CD4-positive, alpha-beta T cell (primary cell): ENCODE data around the gene IGIP. TPM values are rescaled to one million over a fixed set of nuclear protein-coding genes. Genes with fewer than 3 reads are reported as not detected.

Source experiments
- ATAC-seq: fragments of 200-7000 bp; cut with Tn5 transposase; one replicate; pipeline ENCODE4 v1.10.0; 2022; ENCODE audit warnings: mild to moderate bottlenecking; ENCODE audit not compliant: poor library complexity
- CTCF ChIA-PET: fragments of 350-600 bp; sonication (Branson Sonifier 250); formaldehyde crosslinking; loops from one replicate; lab custom pipeline; 2021; ENCODE audit warnings: antibody characterized with exemption, inconsistent platforms; lab: Charles Lee
- POLR2A ChIA-PET: fragments of 350-600 bp; sonication (Branson Sonifier 250); formaldehyde crosslinking; loops from one replicate; lab custom pipeline; 2021; ENCODE audit warnings: antibody characterized with exemption, inconsistent platforms; lab: Charles Lee
- DNase-seq, 14 experiments: peaks; one replicate each; pipeline ENCODE4 v3.0.0-alpha.2; 2013 to 2020; ENCODE audit warnings: mixed read lengths in 2 of 14
- H3K27ac ChIP-seq, 2 donors: one replicate each; pipeline versions ENCODE4 v1.5.1 to v1.7.0; 2013; ENCODE audit warnings: low read length in 2 of 2, low read depth in 1 of 2, mild to moderate bottlenecking in 1 of 2
- H3K27me3 ChIP-seq, 2 experiments: 1 replicate in 1 of 2; 2 replicates in 1 of 2; pipeline versions ENCODE4 v1.6.1 to v1.7.0; 2013; ENCODE audit warnings: low read length in 2 of 2, control low read depth in 1 of 2, mild to moderate bottlenecking in 1 of 2, moderate library complexity in 1 of 2; ENCODE audit not compliant: insufficient read depth in 2 of 2, control insufficient read depth in 1 of 2
- H3K36me3 ChIP-seq: one replicate; pipeline ENCODE4 v1.6.1; 2013; ENCODE audit warnings: low read length, control low read depth; ENCODE audit not compliant: insufficient read depth
- H3K4me1 ChIP-seq: one replicate; pipeline ENCODE4 v1.6.1; 2013; ENCODE audit warnings: low read length, control low read depth; ENCODE audit not compliant: insufficient read depth
- H3K4me3 ChIP-seq: one replicate; pipeline ENCODE4 v1.5.1; 2013; ENCODE audit warnings: mild to moderate bottlenecking, low read length, moderate library complexity
- H3K9me3 ChIP-seq, 2 experiments: 1 replicate in 1 of 2; 2 replicates in 1 of 2; pipeline versions ENCODE4 v1.6.1 to v1.7.0; 2013; ENCODE audit warnings: low read length in 2 of 2, mild to moderate bottlenecking in 2 of 2, control low read depth in 1 of 2, moderate library complexity in 1 of 2; ENCODE audit not compliant: control insufficient read depth in 1 of 2, insufficient read depth in 1 of 2
- H3K27ac Mint-ChIP-seq: one replicate; pipeline ENCODE4 v1.8.0; 2020; ENCODE audit warnings: mixed read lengths
- H3K27me3 Mint-ChIP-seq: one replicate; pipeline ENCODE4 v1.8.0; 2021; ENCODE audit warnings: mixed read lengths
- H3K36me3 Mint-ChIP-seq: one replicate; pipeline ENCODE4 v1.8.0; 2021; ENCODE audit warnings: low read depth, mixed read lengths
- H3K4me1 Mint-ChIP-seq: one replicate; pipeline ENCODE4 v1.8.0; 2021; ENCODE audit warnings: low read depth, mixed read lengths
- H3K4me3 Mint-ChIP-seq: one replicate; pipeline ENCODE4 v1.8.0; 2020; ENCODE audit warnings: mild to moderate bottlenecking, mixed read lengths
- H3K9me3 Mint-ChIP-seq: one replicate; pipeline ENCODE4 v1.8.0; 2020; ENCODE audit warnings: mixed read lengths
- CTCF ChIP-seq: fragments of 200-600 bp; IDR thresholded peaks from one replicate; pipeline ENCODE4 v1.8.0; 2022; ENCODE audit warnings: antibody characterized with exemption, mild to moderate bottlenecking
- intact Hi-C, 2 experiments: fragments of 100-400 bp; cut with DNase I in 1 of 2; cut with micrococcal nuclease in 1 of 2; formaldehyde crosslinking; loops; one replicate each; pipeline versions ENCODE4 v1.15.1 to v1.9.0; 2023 to 2025; cut with DNase I, micrococcal nuclease
- total RNA-seq, 174 experiments: library from RNA in 2 of 174; stranded (reverse) in 2 of 174; gene quantifications; one replicate each; pipeline ENCODE4 v1.2.3 and lab custom pipeline; 2021 to 2026

The IGIP gene
- total RNA-seq, 2 experiments from 2014 or later, result 1.5 TPM

GRCh38 chr5:140107312-140108092, 18.2 kb upstream of the IGIP start:
- ChIA-PET CTCF (interaction anchor here (1.2 to 7.0 kb wide), 6 partner anchors 10 to 294 kb away, joined by 3 to 52 read pairs (median 10); partner anchors contain the start of gene ANKHD1), POLR2A (interaction anchor here (0.6 to 5.0 kb wide), 22 partner anchors 10 to 1770 kb away, joined by 3 to 63 read pairs (median 4); partner anchors contain the start of genes ANKHD1, CYSTM1, ETF1 and FAM53C)
- Histone ChIP-seq H3K27ac (peak overlapping the region; percentile 92 to 96), H3K36me3 (no peaks in the 10 kb centered on the region), H3K27me3 (peaks cover 10 to 11% of the 10 kb centered on the region in 2 experiments), H3K4me1 (peaks cover 34% of the 10 kb centered on the region), H3K9me3 (no peaks in the 10 kb centered on the region), H3K4me3 (peak overlapping the region; percentile 76)
- ATAC-seq (peak; percentile 80), DNase-seq (peak; percentile 89 to 98 (median 93))
- TF ChIP-seq CTCF, result peak; percentile 23
- Mint-ChIP-seq H3K4me3 (peak overlapping the region; percentile 96), H3K4me1 (peaks cover 59% of the 10 kb centered on the region), H3K36me3 (peaks cover 15% of the 10 kb centered on the region), H3K27ac (peak overlapping the region; percentile 100), H3K9me3 (no peaks in the 10 kb centered on the region), H3K27me3 (peaks cover 11% of the 10 kb centered on the region)
- intact Hi-C loops, result loop anchor here (2.0 to 10.0 kb wide), 9 partner anchors 35 to 527 kb away; partner anchors contain the start of genes ANKHD1 (in 1 of the 2), CD14 (in 1 of the 2), CYSTM1 (in 1 of the 2) and PFDN1 (in 1 of the 2)

- Mint-ChIP-seq H3K36me3 (peaks cover 15% of the 10 kb centered on the region), H3K27me3 (peaks cover 7% of the 10 kb centered on the region), H3K4me3 (peak overlapping the region; percentile 96), H3K4me1 (peaks cover 68% of the 10 kb centered on the region), H3K9me3 (no peaks in the 10 kb centered on the region), H3K27ac (peak overlapping the region; percentile 100)
- no peaks in the 10 kb centered on the region for H3K9me3 ChIP-seq
- no peak for TF ChIP-seq CTCF
- intact Hi-C loops, result loop anchor here (2.0 to 10.0 kb wide), 8 partner anchors 34 to 526 kb away; partner anchors contain the start of genes ANKHD1 (in 1 of the 2), CD14 (in 1 of the 2), CYSTM1 (in 1 of the 2) and PFDN1 (in 1 of the 2)
- H3K4me3 ChIP-seq, result peak overlapping the region; percentile 76
- peak overlapping the region; percentile 71 to 92 for H3K27ac ChIP-seq
- no peaks in the 10 kb centered on the region for H3K36me3 ChIP-seq
- DNase-seq, result peak in 10 of 14 experiments; percentile 5 to 56 (median 17)
- CTCF ChIA-PET, result interaction anchor here (0.9 to 7.0 kb wide), 6 partner anchors 9 to 293 kb away, joined by 3 to 52 read pairs (median 10); partner anchors contain the start of gene ANKHD1
- H3K4me1 ChIP-seq, result peaks cover 43% of the 10 kb centered on the region
- peaks cover 10 to 11% of the 10 kb centered on the region in 2 experiments for H3K27me3 ChIP-seq
- peak; percentile 5 for ATAC-seq
- POLR2A ChIA-PET, result interaction anchor here (0.8 to 5.0 kb wide), 20 partner anchors 8 to 1771 kb away, joined by 3 to 63 read pairs (median 4); partner anchors contain the start of genes ANKHD1, CYSTM1, ETF1 and FAM53C
These were observed 17.4 kb upstream of the IGIP start for GRCh38 chr5:140108093-140109017.
